ENCODE measurements around the gene WWP2.

WWP2 gene

DNA sequence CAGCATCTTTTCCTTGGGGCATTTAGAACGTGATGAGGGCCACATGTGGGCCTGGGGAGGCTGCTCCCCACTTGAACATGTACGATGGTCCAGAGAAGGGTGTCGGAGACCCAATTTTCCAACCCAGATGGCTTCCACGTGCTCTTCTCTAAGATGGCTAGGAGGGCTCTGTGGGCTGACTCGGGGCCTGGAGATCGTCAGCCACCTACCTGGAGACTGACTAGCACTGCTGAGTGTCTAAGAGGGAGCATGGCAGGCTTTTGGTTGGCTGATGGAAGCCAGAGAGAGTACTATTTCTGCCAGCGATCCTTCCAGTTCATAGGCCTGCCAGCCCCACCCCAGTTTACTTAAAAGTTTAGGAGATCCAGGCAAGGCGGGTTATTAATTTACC is 128.8 kb downstream of the WWP2 start:
- DNase-seq = no peak

GRCh38 chr16:69892378-69892777 is 130.2 kb downstream of the WWP2 start:
- DNase-seq = no peak

DNA sequence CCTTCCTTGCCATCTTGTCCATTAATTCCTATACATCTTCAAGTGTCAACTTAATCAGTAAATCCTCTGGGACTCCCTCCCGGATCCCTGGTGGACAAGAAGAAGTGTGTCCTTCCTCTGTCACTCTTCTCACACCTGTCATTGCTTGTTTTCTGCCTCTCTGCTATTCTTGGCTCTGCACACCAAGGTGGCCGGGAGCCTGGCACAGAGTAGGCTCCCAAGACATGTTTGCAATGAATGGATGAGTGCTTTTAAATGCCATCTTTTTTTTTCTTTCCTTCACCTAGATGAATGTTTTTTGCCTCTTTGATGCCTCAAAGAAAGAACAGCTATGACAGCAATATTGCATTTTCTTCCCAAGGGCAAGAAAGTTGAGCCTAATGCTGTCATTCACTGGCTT is 131.0 kb downstream of the WWP2 start:
- no peak for DNase-seq

GRCh38 chr16:69894676-69895075 is 132.5 kb downstream of the WWP2 start:
- DNase-seq = no peak

- no peak for DNase-seq
These were observed 141.8 kb downstream of the WWP2 start for GRCh38 chr16:69903865-69904415.

GRCh38 chr16:69904495-69905170 is 142.5 kb downstream of the WWP2 start:
- DNase-seq = no peak

DNA sequence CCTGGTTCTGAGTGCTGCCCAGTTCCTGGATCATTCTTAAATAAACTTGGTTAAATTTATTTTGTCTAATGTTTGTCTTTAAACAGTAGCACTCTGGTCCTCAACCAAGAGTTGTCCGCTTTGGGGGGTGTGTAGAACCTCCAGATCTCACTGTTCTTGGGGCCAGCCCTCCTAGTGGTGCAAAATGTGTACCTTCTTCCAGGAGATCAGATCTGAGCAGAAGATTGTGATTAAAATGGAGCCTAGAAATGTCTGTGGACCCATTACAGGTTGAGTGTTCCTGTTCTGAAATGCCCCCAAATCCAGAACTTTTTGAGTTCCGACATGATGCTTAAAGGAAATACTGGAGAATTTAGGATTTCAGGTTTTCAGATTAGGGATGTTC is 143.0 kb downstream of the WWP2 start:
- DNase-seq = no peak

- peak; percentile 79 for DNase-seq
These were observed 144.8 kb downstream of the WWP2 start for GRCh38 chr16:69906838-69907401.

DNA sequence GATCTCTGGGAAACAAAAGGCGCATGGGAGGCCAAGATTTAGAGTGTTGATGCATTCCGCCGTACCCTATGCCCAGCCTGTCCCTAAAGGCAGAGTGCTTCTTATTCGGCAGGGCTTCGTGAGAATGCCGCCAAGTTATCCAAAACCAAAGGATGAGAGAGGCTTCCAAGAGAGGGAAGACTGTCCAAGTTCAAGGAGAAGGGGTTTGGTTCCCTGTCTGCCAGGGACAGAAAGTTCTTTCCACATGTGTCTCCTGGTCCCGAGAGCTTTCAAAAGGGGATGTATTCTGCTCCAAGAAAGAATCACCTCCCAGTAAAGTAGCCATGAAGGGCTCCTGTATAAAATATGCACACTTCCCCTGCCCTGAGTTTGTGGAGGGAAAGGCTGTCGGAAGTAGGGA is 146.9 kb downstream of the WWP2 start:
- no peak for DNase-seq

DNA sequence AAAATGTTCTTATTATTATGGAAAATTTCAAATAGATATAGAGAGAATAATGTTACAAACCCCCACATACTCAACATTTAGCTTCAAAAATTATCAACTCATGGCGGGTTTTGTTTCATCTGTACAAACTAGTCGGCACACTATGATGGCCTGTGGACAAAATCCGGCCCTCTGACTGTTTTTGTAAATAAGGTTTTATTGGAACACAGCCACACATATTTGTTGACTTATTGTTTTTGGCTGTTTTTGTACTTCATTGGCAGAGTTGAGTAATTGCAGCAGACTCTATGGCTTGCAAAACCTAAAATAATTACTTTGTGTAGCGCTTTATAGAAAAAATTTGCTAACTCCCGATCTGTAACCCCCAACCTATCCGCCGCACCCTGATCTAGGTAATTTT is 147.6 kb downstream of the WWP2 start:
- no peak for DNase-seq

GRCh38 chr16:69910964-69911363 is 148.8 kb downstream of the WWP2 start:
- DNase-seq = no peak

DNA sequence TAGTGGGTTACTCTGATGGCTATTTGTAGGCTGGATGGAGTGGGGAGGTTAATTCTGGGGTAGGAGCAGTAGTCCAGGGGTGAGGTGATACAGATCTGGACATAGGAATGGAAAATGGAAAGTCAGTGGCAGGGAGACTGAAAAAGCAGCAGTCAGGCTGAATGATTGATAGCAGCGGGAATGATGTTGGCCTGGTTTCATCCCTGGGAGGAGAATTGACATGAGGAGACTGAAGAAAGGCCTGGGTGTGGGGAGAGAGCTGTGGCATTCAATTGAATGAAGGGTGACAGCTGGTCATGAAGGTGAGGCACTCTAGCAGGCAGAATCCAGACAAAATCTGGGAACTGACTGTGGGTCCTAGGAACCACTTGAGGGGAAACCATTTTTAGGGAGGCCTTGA is 154.3 kb downstream of the WWP2 start:
- no peak for DNase-seq

- DNase-seq = no peak
These were observed 155.2 kb downstream of the WWP2 start for GRCh38 chr16:69917311-69917710.

GRCh38 chr16:69917739-69918138 is 155.6 kb downstream of the WWP2 start:
- peak; percentile 97 for DNase-seq

GRCh38 chr16:69918241-69918640 is 156.1 kb downstream of the WWP2 start:
- DNase-seq = peak; percentile 30

- peak; percentile 71 for DNase-seq
These were observed 159.0 kb downstream of the WWP2 start for GRCh38 chr16:69921127-69921526.

- no peak for DNase-seq
These were observed 160.1 kb downstream of the WWP2 start for GRCh38 chr16:69922200-69922599.

DNA sequence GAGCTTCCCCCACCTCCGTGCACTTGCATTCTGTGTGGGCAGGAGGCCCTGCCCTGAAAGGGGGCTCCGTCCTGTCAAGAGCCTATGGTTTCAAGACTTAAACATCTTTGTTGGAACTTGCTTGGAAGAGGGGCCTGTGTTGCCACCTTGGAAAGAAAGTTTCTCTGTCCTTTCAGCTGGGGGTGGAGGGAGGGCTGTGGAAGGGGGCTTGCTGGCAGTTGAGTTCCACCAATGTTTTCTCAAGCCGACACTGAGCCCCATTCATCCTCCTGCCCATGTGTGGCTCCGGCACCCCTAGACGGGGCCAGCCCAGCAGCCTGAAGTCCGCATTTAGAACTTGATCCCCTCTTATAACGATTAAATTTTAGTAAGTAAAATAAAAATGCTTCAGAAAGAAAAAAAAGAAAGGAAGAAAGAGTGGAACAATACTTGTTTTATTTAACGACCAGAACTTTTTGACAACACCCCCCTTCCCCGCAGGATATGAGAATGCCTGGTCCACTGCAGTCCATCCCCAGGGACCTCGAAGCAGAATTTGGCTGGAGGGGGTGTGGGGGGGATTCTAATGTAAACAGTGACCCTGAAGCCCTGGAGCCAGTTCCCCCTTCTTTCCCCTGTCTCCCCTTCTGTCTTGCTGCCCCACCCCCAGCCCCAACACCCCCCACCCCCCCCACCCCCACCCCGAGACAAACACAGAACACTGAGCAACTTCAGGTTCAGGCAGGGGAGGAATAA is 162.1 kb downstream of the WWP2 start:
- DNase-seq = no peak

DNA sequence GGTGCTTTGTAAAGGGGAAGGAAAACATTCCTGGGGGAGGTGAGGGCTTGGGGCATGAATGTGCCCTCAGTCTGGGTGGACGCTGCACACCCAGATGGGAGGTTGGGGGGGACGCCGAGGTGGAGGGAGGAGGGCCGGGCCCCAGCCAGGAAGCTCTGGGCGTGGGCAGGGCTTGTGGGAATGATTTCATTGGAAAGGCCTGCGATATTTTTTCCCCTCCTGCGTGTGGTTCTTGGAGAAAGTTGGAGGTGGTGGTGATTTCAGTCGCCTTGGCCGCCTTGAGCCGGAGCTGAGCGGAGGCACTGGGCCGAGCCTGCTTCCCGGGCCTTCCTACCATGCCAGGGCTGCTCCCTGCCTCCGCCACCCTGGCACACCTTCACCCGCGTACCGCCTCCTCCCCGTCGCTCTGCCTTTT is 162.7 kb downstream of the WWP2 start:
- DNase-seq = peak; percentile 86

GRCh38 chr16:69925311-69925710 is 163.2 kb downstream of the WWP2 start:
- DNase-seq = no peak

DNA sequence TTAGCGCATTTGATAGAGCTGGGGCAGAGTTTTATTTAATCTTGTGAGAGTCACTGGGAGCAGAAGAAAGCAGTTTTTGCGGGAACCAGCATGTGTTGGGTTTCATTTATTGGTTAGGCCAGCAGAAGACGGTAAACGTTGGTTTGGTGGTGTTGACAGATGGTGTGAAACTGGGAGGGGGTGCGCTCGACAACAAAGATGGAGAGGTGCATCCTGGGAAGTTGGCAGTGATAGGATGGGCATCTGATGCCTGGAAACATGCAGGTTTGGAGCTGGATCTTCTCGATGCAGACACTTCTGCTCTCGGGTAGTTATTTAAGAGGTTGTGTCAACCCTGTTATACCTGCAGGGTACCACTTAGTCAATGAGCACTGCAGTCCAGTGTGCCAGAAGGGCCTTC is 164.1 kb downstream of the WWP2 start:
- no peak for DNase-seq

DNA sequence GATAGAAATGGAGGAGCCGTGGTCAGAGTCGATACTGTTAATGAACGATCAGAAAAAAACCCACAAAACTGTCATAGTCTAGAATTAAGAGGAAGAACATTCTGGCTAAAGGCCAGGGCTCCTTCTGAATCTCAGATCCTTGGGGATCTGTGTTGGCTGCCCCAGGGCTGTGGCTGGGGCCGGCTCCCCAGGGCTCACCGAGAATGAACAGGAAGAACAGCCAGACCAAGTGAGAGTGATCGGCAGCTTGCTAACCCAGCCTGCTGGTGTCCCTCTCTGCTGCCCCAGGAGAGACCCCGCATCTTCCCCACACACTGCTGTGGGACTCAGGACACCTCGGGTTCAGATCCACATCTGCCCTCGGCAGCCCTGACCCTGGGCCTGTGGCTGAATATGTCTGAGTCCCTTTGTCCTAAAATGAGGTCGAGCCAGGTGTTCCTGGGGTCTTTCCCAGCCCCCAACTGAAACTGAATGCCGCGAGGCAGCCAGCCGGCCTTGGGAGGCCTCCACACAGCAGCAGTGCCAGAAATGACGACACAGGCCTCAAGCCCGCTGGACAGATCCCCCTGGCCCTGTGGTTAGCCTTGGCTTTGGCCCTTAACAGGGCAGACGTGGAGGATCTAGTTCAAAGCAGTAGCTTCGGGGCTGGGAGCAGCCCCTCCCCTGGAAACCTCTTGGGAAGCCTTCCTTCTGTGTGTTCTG is 165.1 kb downstream of the WWP2 start:
- peak; percentile 65 for DNase-seq

DNA sequence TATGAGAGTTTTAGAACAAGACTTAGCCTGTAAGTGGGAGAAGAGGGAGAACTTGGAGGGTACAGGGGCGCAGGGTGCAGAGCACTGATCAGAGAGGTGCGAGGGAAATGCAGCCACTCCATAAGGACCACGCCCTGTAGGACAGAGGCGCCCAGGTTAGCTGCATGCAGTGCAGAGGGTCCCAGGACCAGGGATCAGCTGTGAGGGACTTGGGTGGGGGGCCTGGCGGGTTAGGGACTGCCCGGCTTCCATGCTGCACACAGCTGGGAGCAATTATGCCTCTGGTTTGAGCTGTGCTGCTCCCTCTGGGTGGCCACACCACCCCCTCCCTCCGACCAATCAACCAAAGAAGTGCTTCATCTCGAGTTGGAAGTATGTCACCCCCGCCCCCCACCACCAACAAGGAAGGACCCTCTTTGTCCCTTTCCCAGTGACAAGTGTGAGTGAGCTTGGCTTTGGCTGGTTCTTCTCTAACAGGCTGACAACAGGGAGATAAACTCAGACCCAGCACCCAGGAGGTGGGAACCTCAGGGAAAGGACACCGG is 166.8 kb downstream of the WWP2 start:
- DNase-seq = no peak

All from fibroblast of skin of right biceps (primary cell).